OCI-M2 (cell line): ENCODE results near the gene PIP4K2C.
"Not testable (repeated sequence)": the region's sequence is repeated elsewhere in the genome, so short reads cannot be mapped to it uniquely, and the experiment has no call there.

Source experiments
- DNase-seq: peaks from one replicate; lab custom pipeline; 2025; ENCODE audit not compliant: unreplicated experiment; lab: John Stamatoyannopoulos, UW

PIP4K2C gene

DNA sequence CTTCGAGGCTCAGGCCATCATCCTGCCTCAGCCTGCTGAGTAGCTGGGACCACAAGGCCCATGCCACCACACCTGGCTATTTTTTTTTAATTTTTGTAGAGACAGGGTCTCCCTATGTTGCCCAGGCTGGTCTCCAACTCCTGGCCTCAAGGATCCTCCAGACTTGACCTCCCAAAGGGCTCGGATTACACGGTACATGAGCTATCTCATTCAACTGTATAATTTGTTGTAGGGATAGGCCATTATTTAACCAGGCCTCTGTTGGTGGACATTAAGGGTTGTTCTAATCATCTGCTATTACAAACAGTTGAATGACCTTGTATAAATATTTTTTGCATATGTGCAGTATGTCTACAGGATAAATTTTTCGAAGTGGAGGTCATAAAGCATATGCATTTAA, 32.1 kb upstream of the PIP4K2C start:
- no peak for DNase-seq

DNA sequence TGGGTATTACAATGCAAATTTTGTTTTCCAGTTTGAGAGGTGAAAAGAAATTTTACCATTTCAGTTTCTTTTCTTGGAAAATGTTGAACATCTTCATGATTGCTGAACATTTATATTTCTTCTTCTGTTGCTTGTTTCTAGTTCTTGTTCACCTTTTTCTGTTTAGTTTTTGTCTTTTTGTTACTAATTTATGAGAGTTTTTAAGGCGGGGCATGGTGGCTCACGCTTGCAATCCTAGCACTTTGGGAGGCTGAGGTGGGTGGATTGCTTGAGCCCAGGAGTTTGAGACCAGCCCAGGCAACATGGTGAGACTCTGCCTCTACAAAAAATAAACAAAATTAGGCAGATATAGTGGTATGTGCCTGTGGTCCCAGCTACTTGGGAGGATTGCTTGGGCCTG, 30.5 kb upstream of the PIP4K2C start:
- DNase-seq = no peak

DNA sequence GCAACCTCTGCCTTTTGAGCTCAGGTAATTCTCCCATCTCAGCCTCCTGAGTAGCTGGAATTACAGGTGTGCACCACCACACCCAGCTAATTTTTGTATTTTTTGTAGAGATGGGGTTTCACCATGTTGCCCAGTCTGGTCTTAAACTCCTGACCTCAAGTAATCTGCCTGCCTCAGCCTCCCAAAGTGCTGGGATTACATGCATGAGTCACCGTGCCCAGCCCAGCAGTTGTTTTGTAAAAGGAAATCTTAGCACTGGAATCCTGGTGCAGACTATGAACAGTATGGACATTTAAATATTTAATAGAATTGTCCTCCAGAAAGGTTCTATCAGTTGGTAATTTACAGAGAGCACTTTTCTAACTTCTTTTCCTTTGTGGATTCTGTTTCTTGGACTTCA, 29.9 kb upstream of the PIP4K2C start:
- DNase-seq = not testable (repeated sequence)

GRCh38 chr12:57563358-57563757, 27.6 kb upstream of the PIP4K2C start:
- no peak for DNase-seq

GRCh38 chr12:57564178-57564740, 26.7 kb upstream of the PIP4K2C start:
- DNase-seq = no peak

DNA sequence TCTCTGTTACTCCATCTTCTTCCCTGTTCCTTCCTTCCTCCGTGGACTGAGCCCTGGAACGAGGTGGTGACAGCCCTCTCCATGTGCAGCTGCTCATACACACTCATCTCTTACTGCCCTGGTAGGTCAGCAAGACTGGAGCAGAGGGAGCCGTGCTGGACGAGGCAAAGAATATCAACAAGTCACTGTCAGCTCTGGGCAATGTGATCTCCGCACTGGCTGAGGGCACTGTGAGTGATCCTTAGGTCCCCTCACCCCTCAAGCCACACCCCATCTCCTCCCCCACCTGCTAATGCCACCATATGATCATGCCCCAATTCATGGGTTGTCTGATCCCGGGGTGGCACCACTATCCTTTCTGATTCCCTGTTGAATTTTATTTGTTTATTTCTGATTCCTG, 22.2 kb upstream of the PIP4K2C start:
- no peak for DNase-seq

- DNase-seq = no peak
Measured at GRCh38 chr12:57569858-57570257, 21.1 kb upstream of the PIP4K2C start.

DNA sequence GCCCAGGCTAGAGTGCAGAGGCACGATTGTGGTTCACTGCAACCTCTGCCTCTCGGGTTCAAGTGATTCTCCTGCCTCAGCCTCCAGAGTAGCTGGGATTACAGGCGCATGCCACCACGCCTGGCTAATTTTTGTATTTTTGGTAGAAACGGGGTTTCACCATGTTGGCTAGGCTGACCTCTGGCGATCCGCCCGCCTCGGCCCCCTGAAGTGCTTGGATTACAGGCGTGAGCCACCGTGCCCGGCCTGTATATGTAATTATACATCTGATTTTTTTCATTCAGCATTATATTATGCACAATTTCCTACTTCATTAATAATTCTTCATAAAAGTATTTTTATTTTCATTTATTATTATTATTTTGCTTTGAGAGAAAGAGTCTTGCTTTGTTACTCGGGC, 20.6 kb upstream of the PIP4K2C start:
- not testable (repeated sequence) for DNase-seq

- DNase-seq = no peak
Measured at GRCh38 chr12:57571926-57572762, 18.8 kb upstream of the PIP4K2C start.

DNA sequence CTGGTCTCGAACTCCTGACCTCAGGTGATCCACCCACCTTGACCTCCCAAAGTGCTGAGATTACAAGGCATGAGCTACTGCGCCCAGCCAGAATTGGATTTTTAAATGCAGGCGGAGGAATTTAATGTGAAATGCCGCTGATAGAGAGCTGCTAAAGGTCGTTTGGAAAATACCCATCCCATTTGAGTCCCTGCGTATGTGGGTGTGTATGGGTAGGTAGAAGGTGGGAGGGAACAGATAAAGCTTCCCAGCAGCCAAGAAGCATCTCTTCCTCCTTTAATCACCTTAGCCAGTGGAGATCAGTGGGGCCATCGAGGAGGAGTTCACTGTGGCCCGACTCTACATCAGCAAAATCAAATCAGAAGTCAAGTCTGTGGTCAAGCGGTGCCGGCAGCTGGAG, 16.2 kb upstream of the PIP4K2C start:
- no peak for DNase-seq

DNA sequence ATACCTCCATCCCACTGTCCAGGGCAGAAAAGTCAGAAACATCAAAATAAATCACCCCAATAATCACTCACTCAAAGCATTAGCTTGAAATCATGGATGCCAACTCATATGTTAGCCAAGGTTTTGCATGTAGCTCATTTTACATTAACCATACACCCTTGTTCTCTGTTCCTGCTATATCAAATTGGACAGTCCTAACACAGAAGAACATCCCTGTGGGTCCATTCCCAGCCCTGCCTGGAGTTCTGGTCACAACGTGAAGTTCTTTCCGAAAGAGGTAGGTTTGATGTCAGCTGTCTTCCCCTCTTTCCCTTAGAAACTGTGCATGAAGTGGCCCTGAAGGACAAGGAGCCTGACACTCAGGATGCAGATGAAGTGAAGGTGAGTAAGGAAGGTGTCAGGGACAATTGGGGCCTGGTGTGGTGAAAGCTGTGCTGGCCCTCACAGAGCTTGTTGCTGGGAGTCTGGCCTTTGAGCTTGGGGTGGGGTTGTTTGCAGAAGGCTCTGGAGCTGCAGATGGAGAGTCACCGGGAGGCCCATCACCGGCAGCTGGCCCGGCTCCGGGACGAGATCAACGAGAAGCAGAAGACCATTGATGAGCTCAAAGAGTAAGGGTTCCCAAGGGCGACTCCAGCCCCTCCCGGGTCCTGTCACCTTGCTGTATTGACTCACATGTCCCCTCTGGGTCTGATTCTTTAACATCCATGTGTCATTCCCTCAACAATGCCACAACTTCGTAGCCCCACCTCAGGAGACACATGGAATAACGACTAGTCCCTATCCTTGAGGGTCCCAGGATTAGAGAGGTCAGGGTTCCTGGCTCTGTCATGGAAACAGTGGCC, 15.0 kb upstream of the PIP4K2C start:
- DNase-seq = no peak

DNA sequence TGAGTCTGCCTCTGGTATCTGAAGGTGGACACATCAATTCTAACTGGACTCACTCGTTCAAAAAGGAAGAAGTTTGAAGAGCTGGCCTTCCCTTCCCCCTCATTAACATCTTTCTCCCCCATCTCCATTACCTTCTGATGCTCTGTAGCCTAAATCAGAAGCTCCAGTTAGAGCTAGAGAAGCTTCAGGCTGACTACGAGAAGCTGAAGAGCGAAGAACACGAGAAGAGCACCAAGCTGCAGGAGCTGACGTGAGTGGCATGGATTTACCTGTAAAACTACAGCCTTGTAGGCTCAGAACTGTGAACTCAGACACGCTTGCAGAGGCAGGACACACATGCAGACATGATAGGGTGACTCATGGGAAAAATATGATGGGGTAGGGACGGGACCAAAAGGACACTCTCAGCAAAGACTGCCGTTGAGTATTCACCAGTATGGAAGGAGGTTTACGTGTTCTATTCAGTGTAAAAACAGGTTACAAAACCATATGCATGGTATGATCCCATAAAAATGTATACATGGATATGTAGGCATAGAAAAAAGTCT, 14.3 kb upstream of the PIP4K2C start:
- no peak for DNase-seq

DNA sequence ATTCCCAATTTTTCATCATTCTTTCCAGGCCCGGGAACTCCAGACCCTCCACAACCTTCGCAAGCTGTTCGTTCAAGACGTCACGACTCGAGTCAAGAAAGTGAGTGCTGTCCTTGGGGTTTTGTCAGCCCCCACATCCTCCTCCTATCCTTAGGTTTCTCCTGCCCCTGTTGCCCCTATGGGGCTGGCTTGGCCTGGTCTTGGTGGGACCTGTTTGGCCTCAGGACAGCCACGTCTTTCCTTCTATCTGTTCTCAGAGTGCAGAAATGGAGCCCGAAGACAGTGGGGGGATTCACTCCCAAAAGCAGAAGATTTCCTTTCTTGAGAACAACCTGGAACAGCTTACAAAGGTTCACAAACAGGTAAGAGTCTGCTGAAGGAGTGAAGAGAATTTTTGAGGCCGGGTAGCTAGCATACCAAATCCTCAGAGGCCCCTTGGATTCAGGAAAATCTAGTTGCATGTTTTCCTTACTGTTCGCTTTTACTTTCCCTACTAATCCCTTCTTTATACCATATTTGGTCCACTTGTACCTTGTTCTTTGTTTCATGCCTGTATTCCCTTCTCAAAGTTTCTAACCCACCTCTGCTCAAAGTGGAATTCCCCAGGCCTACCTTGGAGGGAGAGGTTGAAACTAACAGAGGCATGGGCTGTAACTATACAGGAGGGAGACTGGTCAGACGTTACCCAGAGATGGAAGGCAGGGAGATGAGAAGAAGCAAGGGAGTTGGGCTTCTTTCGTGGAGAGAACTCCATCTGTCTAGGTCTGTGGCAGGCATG, 12.8 kb upstream of the PIP4K2C start:
- DNase-seq = no peak

DNA sequence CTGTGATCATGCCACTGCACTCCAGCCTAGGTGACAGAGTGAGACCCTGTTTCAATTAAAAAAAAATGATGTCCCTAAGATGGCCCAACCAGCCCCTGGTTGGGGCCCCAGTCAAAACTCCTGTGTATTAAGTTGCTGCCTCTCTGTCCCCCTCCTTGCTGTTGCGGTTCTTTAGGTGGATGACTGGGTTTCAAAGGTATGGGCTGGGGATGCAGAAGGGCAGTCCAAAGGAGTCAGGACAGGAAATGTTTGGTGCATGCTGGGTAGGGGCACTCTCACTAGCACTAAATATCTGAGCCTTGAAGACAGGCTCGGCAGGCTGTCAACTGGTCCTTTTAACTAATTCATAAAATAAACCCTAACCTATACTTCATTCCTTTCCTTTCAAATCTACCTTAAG, 12.0 kb upstream of the PIP4K2C start:
- no peak for DNase-seq

- DNase-seq = no peak
Measured at GRCh38 chr12:57579677-57580465, 11.1 kb upstream of the PIP4K2C start.

DNA sequence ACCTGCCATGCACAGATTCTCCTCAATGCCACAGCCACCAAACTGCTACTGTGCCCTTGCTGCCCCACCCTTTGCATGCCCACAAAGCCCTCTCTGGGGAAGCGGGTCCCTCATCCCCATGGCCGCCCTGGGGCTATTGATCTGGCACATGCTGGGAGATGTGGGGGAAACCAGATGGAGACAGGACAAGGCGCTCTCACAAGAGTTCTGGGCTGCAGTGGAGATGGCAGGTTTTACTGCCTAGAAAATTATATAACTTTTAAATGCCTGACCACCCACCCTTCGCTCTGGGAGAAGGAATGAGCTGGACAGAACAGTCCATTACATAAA, 10.6 kb upstream of the PIP4K2C start:
- DNase-seq = no peak

GRCh38 chr12:57581802-57582201, 9.2 kb upstream of the PIP4K2C start:
- DNase-seq = no peak

DNA sequence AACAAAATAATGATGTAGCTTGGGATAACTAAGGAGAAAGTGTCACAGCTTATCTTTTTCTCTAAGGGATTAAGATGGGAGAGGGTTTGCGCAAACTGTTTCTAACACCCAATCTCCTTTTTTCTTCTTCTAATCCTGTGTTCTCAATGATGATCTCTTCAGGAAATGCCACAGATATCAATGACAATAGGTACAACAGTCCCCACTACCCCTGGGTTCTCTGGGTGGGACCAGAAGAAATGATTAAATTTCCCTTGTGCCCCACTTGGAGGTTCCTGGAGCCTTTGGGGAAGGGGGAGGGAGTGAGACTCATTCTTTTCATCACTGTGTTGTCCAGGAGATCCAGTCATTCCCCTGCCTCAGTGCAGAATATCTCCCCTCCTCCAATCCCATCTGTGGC, 8.6 kb upstream of the PIP4K2C start:
- DNase-seq = no peak

- peak; percentile 27 for DNase-seq
Measured at GRCh38 chr12:57583008-57583831, 7.8 kb upstream of the PIP4K2C start.
